Fibroblast of upper back skin (primary cell): ENCODE measurements around the gene FBN3.

Experiments used
- DNase-seq: peaks from one replicate; pipeline ENCODE4 v3.0.0-alpha.2; 2013

FBN3 gene

DNA sequence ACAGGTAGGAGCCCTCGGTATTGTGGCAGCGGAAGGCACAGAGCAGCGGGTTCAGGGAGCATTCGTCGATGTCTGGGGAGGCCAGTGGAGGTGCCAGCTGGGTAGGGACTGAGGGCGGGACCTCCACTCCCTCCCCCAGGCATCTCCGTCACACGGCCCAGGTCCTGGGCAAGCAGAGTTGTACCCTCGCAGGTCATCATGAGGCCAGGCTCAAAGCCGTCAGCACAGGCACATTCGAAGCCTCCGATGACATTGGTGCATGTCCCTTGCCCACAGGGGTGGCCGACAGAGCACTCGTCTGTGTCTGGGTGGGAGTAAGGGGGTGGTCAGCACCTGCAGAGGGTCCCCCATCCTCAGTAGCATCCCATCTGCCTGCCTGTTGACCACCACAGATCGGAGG, 61.5 kb downstream of the FBN3 start:
- no peak for DNase-seq

DNA sequence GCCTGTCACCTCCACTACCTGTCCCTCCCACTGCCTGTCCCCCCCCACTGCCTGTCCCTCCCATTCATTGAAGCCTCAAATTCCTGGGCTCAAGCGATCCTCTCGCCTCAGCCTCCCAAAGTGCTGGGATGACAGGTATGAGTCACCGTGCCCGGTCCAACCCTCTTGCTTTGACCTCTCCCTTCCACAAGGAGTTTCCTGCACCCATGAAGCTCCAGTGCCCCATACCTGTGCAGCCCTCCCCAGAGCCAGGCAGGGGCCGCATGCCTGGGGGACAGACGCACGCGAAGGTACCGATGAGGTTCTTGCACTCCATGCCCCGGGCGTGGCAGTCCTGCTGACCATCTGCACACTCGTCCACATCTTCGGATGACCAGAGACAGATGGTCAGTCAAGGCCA, 62.5 kb downstream of the FBN3 start:
- DNase-seq, result no peak

DNA sequence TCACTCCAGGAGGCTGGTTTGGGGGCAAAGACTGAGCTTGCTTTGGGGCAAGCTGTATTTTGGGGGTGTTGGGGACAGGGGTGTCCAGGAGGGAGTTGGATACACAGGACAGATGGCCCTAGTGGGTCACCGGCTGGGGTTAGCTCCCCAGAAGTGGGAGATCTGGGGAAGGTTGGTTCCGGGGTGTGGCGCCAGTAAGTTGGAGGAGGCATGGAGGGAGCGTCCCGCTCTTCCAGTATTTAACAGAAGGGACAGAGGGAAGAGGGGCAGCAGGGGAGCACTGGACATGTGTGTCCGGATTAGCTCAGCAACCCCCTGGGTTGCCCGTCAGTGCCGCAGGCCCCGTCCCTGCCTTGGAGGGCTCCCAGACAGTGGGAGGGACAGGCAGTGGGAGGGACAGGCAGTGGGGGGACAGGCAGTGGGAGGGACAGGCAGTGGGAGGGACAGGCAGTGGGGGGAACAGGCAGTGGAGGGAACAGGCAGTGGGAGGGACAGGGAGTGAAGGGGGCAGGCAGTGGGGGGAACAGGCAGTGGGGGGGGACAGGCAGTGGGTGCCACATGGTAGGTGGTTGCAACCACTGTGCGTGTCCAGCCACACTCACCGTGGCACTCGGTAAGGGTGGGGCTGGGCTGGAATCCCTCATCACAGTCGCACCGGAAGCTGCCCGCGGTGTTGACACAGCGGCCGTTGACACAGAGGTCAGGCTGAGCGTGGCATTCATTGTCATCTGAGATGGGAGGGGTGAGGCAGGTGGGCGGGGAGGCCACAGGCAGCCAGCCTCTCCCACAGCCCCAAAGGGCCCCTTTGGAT, 63.6 kb downstream of the FBN3 start:
- no peak for DNase-seq

DNA sequence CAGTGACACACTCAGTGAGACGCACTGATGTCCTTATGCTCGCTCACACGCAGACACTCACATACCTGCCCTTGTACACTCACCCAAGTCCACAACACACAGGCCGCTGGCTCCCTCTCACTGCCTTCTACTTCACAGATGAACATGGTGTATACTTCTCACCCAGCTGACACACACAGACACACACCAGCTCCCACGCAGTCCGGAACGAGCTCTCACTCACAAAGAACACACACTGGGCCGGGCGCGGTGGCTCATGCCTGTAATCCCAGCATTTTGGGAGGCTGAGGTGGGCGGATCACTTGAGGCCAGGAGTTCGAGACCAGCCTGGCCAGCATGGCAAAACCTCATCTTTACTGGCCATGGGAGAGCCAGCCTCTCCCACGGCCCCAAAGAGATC, 65.2 kb downstream of the FBN3 start:
- DNase-seq, result no peak

DNA sequence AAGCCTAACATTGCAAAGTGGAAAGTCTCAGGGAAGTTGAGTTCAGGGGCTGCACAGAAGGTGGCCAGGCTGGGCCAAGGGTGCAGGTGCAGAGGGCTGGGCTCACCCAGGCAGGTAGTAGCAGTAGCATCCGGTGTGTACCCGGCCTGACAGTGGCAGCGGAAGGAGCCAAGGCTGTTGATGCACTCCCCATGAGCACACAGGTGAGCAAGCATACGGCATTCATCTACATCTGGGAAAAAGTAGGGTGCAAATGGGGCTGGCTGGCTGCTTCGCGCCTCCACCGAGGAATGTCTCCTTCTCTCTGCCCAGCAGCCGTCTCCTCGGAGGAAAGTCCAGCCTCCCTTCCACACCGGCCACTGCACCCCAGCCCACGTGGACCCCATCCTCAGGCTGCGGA, 66.3 kb downstream of the FBN3 start:
- DNase-seq, result no peak

DNA sequence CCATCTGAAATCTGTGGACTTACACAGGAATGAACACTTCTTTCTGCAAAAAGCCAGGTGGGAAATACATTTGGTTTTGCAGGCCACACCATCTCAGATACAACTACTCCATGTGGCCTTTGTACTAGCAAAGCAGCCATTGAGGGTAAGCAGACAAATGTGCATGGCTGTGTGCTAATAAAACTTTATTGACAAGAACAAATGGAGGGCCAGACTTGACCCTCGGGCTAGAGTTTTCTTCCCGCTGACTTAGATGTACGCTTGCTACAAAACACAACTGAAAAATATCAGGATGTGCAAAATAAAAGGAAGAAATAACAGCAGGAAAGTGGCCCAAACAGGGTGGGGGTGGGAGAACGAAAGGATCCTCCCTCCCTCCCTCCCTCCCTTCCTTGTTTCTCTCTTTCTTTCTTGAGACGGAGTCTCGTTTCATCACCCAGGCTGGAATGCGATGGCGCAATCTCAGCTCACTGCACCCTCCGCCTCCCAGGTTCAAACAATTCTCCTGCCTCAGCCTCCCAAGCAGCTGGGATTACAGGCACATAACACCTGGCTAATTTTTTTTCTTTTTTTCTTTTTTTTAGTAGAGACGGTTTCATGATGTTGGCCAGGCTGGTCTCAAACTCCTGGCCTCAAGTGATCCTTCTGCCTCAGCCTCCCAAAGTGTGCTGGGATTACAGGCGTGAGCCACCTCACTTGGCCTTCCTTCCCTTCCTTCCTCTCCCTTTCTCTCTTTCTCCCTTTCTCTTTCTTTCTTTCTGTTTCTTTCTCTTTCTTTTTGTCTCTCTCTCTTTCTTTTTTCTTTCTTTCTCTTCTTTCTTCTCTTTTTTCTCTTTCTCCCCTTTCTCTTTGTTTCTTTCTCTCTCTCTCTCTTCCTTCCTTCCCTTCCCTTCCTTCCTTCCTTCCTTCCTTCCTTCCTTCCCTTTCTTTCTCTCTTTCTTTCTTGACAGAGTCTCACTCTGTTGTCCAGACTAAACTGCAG, 67.5 kb downstream of the FBN3 start:
- DNase-seq, result peak; percentile 3

DNA sequence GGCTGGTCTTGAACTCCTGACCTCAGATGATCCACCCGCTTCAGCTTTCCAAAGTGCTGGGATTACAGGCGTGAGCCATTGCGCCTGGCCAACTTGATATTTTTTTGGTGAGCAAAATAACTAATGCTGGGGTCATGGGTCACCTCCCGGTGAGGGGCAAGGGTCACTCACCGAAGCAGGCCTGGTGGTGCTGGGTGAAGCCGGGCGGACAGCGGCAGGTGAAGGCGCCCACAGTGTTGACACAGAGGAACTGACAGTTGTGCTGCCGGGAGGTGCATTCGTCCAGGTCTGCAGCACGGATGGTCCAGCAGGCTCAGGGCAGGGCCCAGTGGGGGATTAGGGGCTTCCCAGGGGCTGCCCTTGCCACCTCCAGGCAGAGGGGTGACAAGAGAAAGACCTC, 68.6 kb downstream of the FBN3 start:
- DNase-seq, result no peak

DNA sequence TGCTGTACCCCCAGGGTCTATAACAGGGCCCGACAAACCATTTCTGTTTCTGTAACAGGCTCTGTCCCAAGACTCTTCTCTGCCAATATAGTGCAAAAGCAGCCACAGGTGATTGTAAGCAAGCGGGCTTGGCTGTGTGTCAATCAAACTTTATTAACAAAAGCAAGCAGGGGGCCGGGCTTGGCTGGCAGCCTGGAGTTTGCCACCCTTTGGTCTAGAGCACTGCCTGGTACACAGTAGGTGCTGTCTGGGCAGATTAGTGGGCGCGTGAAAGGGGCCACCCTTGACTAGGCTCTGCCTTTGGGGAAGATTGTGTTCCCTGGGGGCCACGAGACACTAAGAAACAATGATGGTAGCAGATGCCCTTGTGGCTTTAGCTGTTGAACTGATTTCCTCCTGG, 69.4 kb downstream of the FBN3 start:
- no peak for DNase-seq

DNA sequence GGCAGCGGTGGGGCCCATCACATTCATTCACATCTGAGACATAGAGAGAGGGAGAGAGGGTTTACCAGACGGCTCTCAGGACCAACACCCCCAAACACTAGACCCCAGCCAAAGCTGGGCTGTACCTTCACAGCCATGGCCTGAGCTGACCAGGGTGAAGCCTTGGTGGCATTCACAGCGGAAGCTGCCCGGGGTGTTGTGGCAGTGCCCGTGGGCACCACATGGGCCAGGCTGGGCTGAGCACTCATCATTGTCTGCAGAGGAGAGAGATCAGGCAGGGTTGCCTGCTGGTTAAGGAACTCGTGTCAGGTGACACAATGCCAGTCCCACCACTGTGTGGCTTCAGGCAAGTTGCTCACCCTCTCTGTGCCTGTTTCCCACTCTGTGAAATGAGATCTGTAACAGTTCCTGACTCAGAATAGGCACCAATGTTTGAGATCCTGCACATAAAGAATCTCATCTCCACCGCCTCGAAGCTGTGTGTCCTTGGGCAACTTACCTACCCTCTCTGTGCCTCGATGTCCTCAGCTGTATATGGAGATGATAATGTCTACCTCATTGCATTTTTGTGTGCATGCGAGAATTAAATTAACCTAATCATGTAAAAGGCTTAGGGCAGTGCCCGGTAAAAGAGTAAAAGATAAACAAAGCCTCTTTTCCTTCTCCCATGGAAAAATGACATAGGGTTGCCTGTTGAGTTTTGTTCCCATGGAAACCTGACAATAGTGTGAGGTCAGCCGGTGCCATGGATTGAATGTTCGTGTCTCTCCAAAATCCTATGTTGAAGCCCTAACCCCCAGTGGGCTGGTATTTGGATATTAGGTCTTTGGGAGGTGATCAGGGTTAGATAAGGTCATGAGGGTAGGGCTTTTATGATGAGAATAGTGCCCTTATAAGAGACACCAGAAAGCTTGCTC, 74.0 kb downstream of the FBN3 start:
- no peak for DNase-seq

DNA sequence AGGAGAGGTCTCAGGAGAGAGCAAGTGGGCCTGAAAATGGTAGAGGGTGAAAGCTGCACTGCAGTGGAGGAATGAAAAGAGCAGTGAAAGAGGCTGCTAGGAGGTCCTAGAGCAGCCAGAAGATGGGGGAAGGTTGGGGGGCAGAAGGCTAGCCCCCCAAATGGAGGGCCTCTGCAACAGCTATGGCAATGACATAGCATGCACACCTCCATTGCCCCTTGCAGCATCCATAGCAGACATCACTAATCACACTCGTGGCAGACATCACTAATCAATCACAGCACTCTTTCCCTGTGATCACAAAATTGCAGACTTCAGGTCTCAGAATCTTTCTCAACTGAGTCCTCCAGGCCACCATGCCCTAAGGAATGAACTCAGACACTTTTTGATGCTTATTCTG, 74.9 kb downstream of the FBN3 start:
- DNase-seq, result no peak

DNA sequence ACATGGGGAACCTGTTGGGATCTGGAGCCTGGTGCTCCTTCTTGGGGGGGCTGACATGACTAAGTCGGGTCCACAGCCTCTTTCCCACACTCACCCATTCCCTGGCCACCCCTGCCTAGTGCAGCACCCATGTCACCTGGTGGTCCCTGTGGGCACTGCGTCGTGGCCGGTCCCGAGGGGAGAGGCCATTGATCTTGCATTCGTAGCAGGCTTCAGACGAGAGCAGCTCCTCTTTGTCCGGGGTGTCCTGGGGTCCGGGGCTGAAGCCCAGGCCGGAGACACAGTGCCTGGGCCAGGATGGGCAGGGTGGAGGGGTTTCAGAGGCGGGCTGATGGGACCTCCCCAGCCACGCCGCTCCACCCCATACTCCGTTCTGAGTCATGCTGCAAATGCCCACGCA, 77.5 kb downstream of the FBN3 start:
- DNase-seq, result no peak

DNA sequence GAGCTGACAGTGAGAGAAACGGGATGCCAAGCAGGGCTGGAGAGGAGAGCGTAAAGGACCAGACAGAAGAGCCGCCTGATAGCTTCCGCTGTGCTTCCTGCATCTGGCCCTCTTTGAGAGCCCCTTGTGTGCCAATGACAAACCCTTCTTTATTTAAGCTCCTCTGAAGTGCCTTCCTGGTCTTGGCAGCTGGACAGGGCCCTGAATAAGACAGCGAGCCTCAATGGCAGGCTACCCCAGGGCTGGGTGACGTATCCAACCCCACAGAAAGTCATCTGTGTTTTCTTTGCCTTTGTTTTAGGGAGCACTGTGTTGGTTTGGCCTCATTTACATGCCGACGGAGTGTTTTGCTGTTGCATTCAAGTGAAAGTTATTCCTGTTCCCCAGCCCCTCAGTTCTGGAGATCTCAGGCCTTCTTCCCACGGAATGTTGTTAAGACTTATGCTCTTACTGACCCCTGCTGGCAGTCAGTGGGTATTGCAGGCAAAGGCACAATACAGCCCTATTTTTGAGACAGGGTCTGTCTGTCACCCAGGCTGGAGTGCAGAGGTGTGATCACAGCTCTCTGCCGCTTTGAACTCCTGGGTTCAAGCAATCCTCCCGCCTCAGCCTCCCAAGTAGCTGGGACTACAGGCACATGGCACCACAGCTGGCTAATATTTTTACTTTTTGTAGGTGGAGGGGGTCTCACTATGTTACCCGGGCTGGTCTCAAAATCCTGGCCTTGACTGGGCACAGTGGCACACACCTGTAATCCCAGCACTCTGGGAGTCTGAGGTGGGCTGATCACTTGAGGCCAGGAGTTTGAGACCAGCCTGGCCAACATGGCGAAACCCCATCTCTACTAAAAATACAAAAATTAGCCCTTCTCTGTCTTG, 80.1 kb downstream of the FBN3 start:
- no peak for DNase-seq

DNA sequence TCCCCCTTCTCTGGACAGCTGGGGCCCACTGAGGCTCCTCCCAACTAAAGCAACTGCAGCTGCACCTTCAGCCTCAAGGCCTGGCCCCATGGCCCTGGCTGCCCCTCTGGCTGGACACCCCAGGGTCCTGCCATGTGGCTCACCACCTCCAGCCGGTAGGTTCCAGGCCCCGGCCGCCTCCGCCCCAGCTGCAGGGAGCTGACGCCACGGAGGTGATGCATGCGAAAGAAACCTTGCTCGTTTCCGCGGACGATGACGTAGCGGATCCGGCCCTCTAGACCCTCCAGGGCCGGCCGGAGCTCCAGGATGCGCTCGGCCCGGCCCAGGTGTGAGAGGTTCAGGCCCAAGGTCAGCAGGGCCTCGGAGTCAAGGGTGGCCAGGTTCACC, 83.5 kb downstream of the FBN3 start:
- DNase-seq, result no peak

DNA sequence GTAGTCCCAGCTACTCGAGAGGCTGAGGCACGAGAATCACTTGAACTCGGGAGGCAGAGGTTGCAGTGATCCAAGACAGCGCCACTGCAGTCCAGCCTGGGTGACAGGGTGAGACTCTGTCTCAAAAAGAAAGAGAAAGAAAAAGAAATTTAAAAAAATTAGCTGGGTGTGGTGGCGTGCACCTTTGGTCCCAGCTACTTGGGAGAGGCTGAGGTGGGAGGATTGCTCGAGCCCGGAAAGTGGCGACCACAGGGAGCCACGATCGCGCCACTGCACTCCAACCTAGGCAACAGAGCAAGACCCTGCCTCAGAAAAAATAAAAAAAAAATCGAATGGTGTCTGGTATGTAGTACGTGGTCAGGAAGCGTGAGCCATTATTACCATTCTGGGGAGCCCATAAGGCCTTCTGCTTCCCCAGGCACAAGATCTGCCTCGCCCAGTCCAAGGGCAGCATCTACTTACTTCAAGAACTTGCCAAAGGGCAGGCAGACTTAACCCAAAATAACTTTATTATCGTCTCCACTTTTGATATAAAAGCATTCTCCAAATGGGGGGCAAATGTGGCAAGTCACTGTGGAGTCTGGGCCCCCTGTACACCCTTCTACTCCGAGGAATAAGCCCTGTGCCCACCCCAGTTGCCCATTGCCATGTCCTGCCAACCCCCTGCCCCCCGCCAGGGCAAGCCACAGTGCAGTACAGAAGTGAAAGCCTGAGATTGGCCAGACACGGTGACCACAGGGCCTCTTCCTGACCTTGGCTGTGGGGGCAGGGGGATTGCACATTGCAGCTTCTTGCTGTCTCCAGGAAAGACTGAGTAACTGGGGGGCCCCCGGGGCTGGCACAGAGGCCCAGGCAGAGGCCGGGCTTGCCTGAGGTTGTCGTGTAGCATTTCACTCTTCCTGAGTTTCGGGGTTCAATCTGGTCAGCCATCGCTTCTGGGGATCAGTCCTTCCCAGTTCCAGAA, 84.2 kb downstream of the FBN3 start:
- no peak for DNase-seq

DNA sequence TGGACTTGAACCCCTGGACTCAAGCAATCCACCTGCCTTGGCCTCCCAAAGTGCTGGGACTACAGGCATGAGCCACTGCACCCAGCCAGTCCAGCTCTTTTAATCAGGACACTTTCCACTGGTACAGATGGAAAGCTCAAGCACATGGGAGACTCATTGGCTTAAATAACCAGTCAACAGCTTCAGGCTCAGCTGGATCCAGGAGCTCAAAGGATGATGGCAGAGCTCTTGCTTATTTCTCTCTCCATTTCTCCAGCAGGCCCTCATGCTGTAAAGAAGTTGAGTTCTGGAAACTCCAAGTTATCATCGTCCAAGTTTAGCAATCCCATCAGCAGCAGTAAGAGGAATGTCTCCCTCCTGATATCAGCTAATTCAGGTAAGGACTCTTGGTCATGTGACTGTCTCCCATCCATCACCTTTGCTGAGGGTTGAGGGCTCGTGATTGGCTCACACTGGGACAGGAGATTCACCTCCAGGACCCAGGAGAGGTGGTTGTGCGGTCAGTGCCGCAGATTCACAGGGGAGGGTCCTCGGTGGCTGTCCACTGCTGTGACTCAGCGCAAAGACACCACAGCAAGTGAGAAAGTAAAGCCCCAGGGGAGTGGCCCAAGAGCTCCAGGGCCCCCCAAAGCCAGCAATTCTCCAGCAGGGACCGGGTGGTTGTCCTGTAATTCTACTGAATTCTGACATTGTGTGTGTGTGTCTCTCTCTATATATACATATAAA, 91.7 kb downstream of the FBN3 start:
- no peak for DNase-seq

DNA sequence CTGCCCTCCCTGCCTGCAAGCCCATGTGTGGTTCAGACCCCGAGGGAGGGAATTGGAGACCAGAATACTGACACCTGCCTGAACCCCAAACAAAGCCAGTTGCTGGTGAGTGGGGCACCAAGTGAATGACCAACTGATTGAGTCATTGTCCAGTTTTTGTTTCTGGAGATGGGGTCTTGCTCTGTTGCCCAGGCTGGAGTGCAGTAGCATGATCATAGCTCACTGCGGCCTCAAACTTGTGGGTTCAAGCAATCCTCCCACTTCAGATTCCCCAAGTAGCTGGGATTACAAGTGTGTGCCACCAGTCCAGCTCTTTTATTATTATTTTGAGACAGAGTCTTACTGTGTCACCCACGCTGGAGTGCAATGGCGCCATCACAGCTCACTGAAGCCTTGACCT, 92.9 kb downstream of the FBN3 start:
- no peak for DNase-seq

DNA sequence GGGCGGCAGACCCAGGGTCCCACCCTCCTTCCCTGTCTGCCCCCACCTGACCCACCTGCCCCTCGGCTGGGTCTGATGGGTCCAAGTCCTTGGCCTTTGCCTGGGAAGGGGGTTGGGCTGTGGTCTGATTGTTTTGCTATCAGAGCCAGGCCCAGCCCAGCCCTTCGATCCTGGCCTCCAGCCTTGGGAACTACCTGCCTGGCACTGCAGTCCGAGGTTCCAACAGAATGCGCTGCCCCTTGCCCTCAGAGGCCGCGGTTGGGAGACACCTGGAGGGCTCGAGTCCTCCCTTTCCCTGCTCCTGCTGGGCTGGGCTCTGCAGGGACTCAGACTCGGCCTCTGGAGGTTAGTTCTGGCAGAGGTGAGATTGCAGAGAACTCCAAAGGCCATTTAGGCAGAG, 95.2 kb downstream of the FBN3 start:
- no peak for DNase-seq

DNA sequence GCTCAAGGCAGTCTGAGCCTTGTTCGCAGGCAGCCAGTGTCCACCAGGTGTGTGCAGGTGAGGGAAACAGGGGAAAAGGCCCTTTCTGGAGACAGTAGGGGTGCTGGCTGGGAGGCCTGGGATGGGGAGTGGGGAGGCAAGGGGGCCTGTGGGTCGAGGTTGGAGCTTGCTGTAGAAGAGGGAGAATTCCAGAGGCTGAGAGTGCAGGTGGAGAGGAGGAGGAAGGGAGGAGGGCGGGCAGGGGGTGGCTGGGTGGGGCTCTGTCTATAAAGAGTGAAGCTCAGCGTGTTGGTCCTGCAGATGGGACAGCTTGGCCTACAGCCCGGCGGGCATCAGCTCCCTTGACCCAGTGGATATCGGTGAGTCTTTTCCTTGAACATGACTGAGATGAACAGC, 96.9 kb downstream of the FBN3 start, which contains the start of gene CCL25:
TSS of gene CCL25 (plus strand) at position 297 of the 396 bp plus-strand sequence. CDS start 290 bp downstream, outside the sequence.
- no peak for DNase-seq

DNA sequence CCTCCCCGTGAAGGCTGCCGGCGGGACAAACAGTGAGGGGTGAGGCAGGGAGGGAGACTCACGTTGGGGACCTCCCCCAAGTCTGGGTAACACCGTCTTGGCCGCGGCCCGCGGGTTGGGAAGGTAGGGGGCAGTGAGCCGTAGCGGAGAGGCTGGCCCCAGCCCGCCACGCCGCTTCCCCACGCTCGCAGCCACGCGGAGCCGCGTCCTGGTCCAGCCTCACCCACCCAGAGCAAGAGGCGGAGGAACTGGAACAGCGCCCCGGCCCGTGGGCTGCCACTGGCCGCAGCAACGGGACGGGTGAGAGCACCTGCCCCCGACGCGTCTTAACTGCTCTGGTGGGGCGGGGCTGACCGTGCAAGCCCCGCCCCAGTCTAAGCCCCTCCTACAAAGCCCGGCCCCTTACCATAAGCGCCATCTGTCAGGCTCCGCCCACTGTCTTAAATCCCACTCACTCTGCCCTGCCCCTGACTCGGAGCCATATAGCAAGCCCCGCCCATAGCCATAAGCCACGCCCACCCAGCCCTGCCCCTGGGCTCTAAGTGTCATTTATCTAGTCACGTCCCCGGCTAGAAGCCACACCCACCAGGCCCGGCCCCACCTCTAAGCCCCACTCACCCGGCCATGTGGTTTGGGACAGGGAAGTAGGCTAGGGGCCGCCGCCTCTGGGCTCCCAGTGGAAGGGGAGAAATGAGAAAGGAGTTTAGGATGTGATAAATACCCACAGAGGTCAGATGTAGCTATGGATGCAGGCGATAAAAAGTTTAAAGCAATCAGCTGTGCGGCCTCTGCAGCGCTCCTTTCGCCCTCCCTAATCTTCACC, 98.9 kb downstream of the FBN3 start:
- peak; percentile 59 for DNase-seq
